ENCODE measurements around the gene CPT1B. TPM values are rescaled to one million over a fixed set of nuclear protein-coding genes. Genes with fewer than 3 reads are reported as not detected.

Gene CPT1B
- total RNA-seq, 2 donors from 2014 or later = 40.3 to 102 TPM

DNA sequence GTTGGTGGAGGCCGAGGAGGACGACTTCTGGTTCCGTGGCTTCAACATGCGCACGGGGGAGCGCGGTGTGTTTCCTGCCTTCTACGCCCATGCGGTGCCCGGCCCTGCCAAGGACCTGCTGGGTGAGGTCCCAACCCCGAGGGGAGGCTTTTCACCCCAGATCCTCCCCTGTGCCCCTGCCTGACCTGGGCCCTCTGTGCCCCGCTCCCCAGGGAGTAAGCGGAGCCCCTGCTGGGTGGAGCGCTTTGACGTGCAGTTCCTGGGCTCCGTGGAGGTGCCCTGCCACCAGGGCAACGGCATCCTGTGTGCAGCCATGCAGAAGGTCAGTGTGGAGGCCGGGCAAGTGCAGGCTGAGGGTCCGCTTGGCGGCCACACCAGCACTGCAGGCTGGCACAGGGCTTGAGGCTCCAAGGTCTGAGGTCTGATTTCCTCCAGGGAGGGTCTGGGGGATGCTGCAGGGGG lies 27.4 kb upstream of the CPT1B start:
- ATAC-seq (no peak), DNase-seq (ENCODE audit: low spot score) (peak; percentile 55)
- Mint-ChIP-seq H3K4me1 (ENCODE audit: low read depth in 2 of 2) (peaks cover 5 to 8% of the 10 kb centered on the region in 2 donors), H3K4me3 (no peak overlapping the region), H3K27ac (no peak overlapping the region), H3K36me3 (no peaks in the 10 kb centered on the region), H3K27me3 (peaks cover 29 to 33% of the 10 kb centered on the region in 2 donors), H3K9me3 (no peaks in the 10 kb centered on the region)

DNA sequence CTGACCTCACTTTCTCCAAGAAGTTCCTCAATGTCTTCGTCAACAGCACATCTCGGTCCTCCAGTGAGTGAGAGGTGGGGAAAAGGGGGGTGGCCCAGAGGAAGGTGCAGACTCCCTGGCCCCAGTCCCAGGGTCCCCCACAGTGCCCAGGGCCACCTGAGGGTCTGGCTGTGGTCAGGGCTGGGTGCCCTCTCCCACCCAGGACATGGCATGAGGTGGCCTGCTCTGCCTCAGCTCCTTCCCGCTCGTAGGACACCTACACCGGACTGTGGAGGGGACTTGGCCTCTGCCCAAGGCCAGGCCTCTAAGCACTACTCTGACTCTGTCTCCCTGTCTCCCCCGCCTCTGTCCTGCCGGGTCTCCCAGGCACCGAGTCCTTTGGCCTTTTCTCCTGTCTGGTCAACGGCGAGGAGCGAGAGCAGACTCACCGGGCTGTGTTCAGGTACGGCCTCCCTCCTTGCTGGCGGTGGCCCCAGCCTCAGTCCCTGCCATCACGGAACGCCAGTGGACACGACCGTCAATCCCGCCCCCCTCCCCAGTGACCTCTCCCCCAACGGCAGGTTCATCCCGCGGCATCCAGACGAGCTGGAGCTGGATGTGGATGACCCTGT lies 26.9 kb upstream of the CPT1B start:
- H3K27me3 Mint-ChIP-seq = peaks cover 29 to 32% of the 10 kb centered on the region in 2 donors
- H3K4me3 Mint-ChIP-seq = no peak overlapping the region
- no peaks in the 10 kb centered on the region for H3K9me3 Mint-ChIP-seq
- no peak overlapping the region for H3K27ac Mint-ChIP-seq
- H3K36me3 Mint-ChIP-seq = no peaks in the 10 kb centered on the region
- DNase-seq (ENCODE audit: low spot score) (no peak), ATAC-seq (no peak)
- H3K4me1 Mint-ChIP-seq (ENCODE audit: low read depth in 2 of 2) = peaks cover 5 to 8% of the 10 kb centered on the region in 2 donors

DNA sequence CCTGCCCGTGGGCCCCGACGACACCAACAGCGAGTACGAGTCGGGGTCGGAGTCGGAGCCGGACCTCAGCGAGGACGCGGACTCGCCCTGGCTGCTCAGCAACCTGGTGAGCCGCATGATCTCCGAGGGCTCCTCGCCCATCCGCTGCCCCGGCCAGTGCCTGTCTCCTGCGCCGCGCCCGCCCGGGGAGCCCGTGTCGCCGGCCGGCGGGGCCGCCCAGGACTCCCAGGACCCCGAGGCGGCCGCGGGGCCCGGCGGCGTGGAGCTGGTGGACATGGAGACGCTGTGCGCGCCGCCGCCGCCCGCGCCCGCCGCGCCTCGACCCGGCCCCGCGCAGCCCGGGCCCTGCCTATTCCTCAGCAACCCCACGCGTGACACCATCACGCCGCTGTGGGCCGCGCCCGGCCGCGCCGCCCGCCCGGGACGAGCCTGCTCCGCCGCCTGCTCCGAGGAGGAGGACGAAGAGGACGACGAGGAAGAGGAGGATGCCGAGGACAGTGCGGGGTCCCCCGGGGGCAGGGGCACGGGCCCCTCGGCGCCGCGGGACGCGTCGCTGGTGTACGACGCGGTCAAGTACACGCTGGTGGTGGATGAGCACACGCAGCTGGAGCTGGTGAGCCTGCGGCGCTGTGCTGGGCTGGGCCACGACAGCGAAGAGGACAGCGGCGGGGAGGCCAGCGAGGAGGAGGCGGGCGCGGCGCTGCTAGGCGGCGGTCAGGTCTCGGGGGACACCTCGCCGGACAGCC lies 26.2 kb upstream of the CPT1B start:
- DNase-seq (ENCODE audit: low spot score) = no peak
- peaks cover 5 to 8% of the 10 kb centered on the region in 2 donors for H3K4me1 Mint-ChIP-seq (ENCODE audit: low read depth in 2 of 2)
- H3K9me3 Mint-ChIP-seq = no peaks in the 10 kb centered on the region
- H3K27me3 Mint-ChIP-seq = peaks cover 29 to 33% of the 10 kb centered on the region in 2 donors
- no peak overlapping the region for H3K27ac Mint-ChIP-seq
- ATAC-seq = peak in 1 of 2 donors; percentile 3
- no peak overlapping the region for H3K4me3 Mint-ChIP-seq
- H3K36me3 Mint-ChIP-seq = no peaks in the 10 kb centered on the region

DNA sequence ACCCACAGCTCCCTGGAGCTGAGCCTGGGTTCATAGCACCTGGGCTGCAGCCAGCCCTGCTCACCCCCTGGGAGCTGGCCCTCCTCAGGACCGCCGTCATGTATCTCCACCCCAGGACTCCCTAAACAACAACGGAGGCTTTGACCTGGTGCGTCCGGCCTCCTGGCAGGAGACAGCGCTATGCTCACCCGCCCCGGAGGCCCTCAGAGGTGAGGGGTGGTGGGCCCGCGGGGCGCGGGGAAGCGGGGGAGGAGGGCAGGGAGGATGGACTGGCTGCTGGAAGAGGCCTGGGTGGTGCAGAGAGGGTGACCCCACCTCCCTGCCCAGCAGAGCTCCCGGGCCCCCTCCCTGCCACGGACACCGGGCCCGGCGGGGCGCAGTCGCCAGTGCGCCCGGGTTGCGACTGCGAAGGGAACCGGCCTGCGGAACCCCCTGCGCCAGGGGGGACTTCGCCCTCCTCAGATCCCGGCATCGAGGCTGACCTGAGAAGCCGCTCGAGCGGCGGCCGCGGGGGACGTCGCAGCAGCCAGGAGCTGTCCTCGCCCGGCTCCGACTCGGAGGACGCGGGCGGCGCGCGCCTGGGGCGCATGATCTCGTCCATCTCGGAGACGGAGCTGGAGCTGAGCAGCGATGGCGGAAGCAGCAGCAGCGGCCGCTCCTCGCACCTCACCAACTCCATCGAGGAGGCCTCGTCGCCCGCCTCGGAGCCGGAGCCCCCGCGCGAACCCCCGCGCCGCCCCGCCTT lies 25.5 kb upstream of the CPT1B start:
- H3K27ac Mint-ChIP-seq = no peak overlapping the region
- peaks cover 5 to 8% of the 10 kb centered on the region in 2 donors for H3K4me1 Mint-ChIP-seq (ENCODE audit: low read depth in 2 of 2)
- H3K27me3 Mint-ChIP-seq = peaks cover 29 to 31% of the 10 kb centered on the region in 2 donors
- ATAC-seq = no peak
- no peak for DNase-seq (ENCODE audit: low spot score)
- H3K9me3 Mint-ChIP-seq = no peaks in the 10 kb centered on the region
- H3K36me3 Mint-ChIP-seq = no peaks in the 10 kb centered on the region
- H3K4me3 Mint-ChIP-seq = no peak overlapping the region

DNA sequence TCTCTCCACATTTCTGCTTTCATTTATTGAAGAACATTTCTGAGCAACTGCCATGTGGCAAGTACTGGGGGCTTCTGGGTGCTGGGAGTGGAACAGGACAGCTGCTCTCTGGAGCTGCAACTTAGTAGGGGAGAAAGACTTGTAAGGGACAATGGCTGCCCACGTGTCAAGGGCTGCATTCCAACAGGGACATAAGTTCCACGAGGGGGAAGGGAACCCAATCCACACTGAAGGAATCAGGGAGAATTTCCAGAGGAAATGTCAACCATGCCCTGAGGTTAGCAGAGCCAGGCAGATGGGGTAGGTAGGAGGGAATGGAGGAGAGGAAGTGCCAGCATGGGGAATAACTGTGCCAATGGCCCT lies 24.1 kb upstream of the CPT1B start:
- no peak overlapping the region for H3K27ac Mint-ChIP-seq

DNA sequence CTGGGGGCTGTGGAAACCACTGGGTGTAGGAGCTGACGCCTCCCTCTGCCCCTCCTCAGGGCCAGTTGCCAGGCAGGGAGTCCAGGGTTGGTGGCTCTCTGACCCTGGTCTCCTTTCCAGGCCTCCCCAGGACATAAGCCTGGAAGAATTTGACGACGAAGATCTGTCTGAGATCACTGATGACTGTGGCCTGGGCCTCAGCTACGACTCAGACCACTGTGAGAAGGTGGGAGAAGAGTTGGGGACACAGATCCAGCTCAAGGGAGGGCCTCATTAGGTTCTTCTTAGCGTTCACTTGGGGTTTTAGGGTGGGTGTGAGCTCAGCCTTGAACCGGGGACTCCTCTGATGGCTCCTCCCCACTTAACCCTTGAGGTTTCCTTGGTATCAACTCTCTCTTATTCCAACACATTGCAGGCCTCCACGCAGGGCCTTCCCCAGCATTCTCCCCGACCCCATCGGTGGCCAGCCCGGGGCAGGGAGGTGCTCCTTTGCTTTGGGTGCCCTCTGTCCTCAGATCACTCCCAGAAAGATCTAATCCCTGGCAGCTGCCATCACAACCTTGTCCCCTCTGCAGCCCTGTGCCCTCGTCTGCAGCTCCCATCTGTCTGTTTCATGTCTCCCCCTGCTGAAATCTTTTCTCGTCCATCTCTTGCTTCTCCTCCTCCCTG lies 23.6 kb upstream of the CPT1B start:
- H3K36me3 Mint-ChIP-seq = no peaks in the 10 kb centered on the region
- ATAC-seq (no peak), DNase-seq (ENCODE audit: low spot score) (no peak)
- H3K27me3 Mint-ChIP-seq = peaks cover 20 to 26% of the 10 kb centered on the region in 2 donors
- H3K9me3 Mint-ChIP-seq = no peaks in the 10 kb centered on the region
- H3K4me3 Mint-ChIP-seq = peak overlapping the region; percentile 72
- H3K27ac Mint-ChIP-seq = no peak overlapping the region
- H3K4me1 Mint-ChIP-seq (ENCODE audit: low read depth in 2 of 2) = peaks cover 5% of the 10 kb centered on the region in 2 donors

More for the DNA sequence above, 24.1 kb upstream of the CPT1B start:
- no peak for DNase-seq (ENCODE audit: low spot score)
- no peaks in the 10 kb centered on the region for H3K36me3 Mint-ChIP-seq
- ATAC-seq = no peak
- peaks cover 23 to 28% of the 10 kb centered on the region in 2 donors for H3K27me3 Mint-ChIP-seq
- H3K4me3 Mint-ChIP-seq = peak overlapping the region; percentile 72
- H3K9me3 Mint-ChIP-seq = no peaks in the 10 kb centered on the region
- H3K4me1 Mint-ChIP-seq (ENCODE audit: low read depth in 2 of 2) = peaks cover 5% of the 10 kb centered on the region in 2 donors

DNA sequence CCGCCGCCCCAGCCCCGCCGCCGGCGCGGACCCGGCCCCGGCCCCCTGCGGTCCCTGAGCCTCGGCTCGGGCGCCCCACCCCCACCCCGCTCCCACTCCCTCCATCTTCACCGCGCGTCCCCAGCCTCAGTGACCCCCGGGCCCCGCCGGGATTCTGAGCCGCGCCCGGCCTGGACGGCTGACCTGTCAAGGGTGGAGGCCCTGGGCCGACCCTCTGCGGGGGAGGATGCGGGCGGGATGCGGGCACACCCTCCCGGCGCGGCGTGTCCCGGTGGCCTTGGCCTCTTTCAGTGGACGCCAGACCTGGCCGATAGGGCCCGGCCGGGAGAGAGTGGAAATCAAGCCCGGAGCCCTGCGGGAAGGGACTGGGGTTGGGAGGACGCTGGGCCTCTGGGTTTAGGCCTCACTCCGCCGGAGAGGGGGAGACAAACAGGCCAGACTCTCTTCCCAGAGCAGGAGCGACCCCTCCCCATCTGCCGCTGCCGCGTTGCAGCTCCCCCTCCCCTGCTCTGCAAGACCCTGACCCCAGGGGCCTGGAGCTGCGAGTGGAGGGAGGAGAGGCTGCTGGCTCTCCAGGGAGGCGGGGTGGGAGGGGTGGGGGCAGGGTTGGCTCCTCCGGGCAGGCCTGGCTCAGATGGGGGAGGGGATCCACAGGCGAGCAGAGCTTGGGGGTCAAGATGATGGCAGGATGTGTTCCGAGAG lies 22.9 kb upstream of the CPT1B start:
- Mint-ChIP-seq H3K9me3 (no peaks in the 10 kb centered on the region), H3K4me3 (no peak overlapping the region), H3K27me3 (peaks cover 20 to 27% of the 10 kb centered on the region in 2 donors), H3K27ac (no peak overlapping the region), H3K4me1 (ENCODE audit: low read depth in 2 of 2) (peaks cover 5% of the 10 kb centered on the region in 2 donors), H3K36me3 (no peaks in the 10 kb centered on the region)
- no peak for ATAC-seq
- DNase-seq (ENCODE audit: low spot score) = no peak

DNA sequence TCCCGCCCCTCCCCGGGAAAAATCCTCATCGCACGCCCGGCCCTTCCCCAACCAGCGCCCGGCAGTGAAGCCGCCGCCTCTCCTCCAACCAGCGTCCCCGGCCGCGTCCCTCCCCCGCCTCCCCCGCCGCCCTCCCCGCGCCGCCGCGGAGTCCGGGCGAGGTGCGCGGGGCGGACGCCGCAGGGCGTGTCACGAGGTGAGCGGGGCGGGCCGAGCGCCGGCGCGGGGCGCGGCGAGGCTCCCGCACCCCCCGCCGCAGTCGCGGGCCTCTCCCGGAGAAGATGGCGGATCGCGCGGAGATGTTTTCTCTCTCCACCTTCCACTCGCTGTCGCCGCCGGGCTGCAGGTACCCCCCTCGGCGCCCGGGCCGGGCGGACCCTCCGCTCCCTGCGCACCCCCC lies 22.3 kb upstream of the CPT1B start, which contains the start of gene MAPK8IP2:
TSS of gene MAPK8IP2 (plus strand) at position 256 of the 400 bp plus-strand sequence. CDS start at position 282, 26 bp downstream.
- H3K4me3 Mint-ChIP-seq = peak within 1 kb of the TSS; percentile 72
- ATAC-seq (peak; percentile 22 to 50), DNase-seq (ENCODE audit: low spot score) (no peak)
- peaks cover 5% of the 10 kb centered on the region in 2 donors for H3K4me1 Mint-ChIP-seq (ENCODE audit: low read depth in 2 of 2)
- peaks cover 20 to 27% of the 10 kb centered on the region in 2 donors for H3K27me3 Mint-ChIP-seq
- no peaks in the 10 kb centered on the region for H3K36me3 Mint-ChIP-seq
- H3K9me3 Mint-ChIP-seq = no peaks in the 10 kb centered on the region
- H3K27ac Mint-ChIP-seq = no peak within 1 kb of the TSS

DNA sequence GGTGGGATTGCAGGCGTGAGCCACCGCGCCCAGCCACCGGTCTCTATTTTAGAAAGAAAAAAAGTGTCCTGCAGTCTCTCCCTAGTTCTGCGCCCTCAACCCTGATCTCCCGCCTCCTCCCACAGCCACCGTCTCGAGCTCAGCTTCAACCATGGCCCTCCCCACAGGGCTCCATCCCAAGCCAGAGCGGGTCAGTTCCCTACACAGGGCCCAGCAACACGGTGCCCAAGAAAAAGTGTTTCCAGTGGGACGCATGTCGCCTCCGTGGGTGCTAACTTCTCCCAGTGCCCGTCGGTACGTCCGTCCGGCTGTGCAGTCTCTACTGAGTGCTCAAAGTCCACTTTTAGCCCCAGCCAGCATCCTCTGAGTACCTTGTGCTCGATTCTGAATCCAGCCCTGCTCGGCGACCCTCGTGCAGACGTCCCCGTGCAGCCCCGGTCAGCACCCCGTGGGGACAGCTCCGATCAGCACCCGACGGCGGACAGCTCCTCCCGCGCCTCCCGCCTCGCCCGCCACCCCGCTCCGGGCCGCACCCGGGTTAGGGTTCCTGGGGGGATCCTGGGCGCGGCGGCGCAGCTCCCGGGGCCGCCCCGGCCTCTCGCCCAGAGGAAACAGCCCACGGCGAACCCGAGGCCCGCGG lies 21.7 kb upstream of the CPT1B start:
- Mint-ChIP-seq H3K4me3 (no peak overlapping the region), H3K9me3 (no peaks in the 10 kb centered on the region), H3K27me3 (peaks cover 20 to 27% of the 10 kb centered on the region in 2 donors), H3K4me1 (ENCODE audit: low read depth in 2 of 2) (peaks cover 5% of the 10 kb centered on the region in 2 donors), H3K27ac (no peak overlapping the region), H3K36me3 (no peaks in the 10 kb centered on the region)
- peak; percentile 79 to 84 for ATAC-seq
- DNase-seq (ENCODE audit: low spot score) = peak; percentile 67

DNA sequence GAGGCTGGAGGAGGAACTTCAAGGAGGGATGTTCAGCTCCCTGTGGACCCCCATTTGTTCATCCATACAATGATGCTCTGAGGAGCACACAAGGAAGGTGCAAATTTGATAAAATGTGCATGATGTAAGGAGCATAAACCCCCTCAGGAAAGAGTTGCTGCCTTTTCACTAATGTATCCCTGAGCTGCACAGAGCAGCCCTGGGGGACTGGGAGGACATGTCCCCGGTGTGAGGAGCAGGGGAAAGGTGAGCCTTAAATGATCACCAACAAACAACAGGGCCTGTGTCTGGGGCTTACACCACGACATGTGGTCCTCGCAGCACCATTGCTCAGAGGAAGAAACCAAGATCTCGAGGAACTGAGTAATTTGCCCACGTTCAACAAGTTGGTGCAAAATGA lies 18.9 kb upstream of the CPT1B start:
- Mint-ChIP-seq H3K36me3 (no peaks in the 10 kb centered on the region), H3K27ac (no peak overlapping the region), H3K4me3 (no peak overlapping the region), H3K27me3 (peaks cover 8 to 17% of the 10 kb centered on the region in 2 donors), H3K4me1 (ENCODE audit: low read depth in 2 of 2) (peaks cover 5% of the 10 kb centered on the region in 2 donors), H3K9me3 (no peaks in the 10 kb centered on the region)
- DNase-seq (ENCODE audit: low spot score) (peak; percentile 15), ATAC-seq (no peak)

DNA sequence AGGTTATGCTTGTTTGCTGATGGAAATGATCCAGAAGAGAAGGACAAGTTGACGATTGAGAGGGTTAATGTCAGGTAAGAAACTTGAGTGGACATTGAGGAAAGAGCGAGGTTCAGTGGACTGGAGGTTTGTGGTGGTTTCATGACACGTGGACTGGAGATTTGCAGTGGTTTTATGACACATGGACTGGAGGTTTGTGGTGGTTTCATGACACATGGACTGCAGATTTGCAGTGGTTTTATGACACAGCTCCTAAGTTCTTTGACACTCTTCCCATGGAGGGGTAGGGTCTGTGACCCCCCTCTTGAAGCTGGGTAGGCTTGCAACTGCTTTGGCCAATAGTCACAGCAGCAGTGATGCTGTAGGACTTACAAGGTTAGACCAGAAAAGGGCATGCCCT lies 17.0 kb upstream of the CPT1B start:
- Mint-ChIP-seq H3K27ac (no peak overlapping the region), H3K9me3 (no peaks in the 10 kb centered on the region), H3K27me3 (peaks cover 0 to 11% of the 10 kb centered on the region in 2 donors), H3K4me3 (no peak overlapping the region), H3K36me3 (no peaks in the 10 kb centered on the region), H3K4me1 (ENCODE audit: low read depth in 2 of 2) (no peaks in the 10 kb centered on the region)
- no peak for ATAC-seq
- peak; percentile 45 for DNase-seq (ENCODE audit: low spot score)

DNA sequence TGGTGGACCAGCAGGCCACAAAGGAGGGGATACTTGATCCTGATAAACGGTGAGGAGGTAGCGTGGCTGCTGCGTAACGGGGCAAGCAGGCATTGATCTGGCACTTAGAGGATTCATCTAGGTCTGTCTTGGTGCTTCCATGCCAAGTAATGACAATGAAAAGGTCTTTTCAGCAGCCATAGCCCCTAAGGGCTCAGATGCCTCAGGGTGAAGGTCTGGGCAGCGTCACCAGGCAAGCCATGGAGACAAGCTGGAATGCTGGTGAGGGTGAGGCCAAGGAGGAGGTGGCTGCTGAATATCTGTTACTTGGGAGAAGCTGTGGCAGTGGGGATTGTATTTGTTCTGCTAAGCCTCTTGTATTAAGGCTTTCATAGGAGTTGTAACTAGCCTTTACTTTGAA lies 9.2 kb upstream of the CPT1B start:
- ATAC-seq = no peak
- Mint-ChIP-seq H3K36me3 (no peaks in the 10 kb centered on the region), H3K9me3 (no peaks in the 10 kb centered on the region), H3K4me3 (no peak overlapping the region), H3K27me3 (no peaks in the 10 kb centered on the region), H3K4me1 (ENCODE audit: low read depth in 2 of 2) (peaks cover 5 to 8% of the 10 kb centered on the region in 2 donors), H3K27ac (no peak overlapping the region)
- DNase-seq (ENCODE audit: low spot score) = no peak
